IgD-negative memory B cell (primary cell): ENCODE data around the gene ATAD3A. TPM values are rescaled to one million over a fixed set of nuclear protein-coding genes. Genes with fewer than 3 reads are reported as not detected.
"Not testable (repeated sequence)": the region's sequence is repeated elsewhere in the genome, so short reads cannot be mapped to it uniquely, and the experiment has no call there.

Experiments used
- H3K27ac Mint-ChIP-seq, 3 donors: one replicate each; pipeline ENCODE4 v1.8.0; 2020 to 2022; ENCODE audit warnings: mild to moderate bottlenecking in 3 of 3, mixed read lengths in 3 of 3, moderate library complexity in 1 of 3
- H3K27me3 Mint-ChIP-seq: one replicate; pipeline ENCODE4 v1.8.0; 2021; ENCODE audit warnings: mixed read lengths
- H3K36me3 Mint-ChIP-seq: one replicate; pipeline ENCODE4 v1.8.0; 2020; ENCODE audit warnings: mild to moderate bottlenecking, mixed read lengths
- H3K4me1 Mint-ChIP-seq, 3 donors: one replicate each; pipeline ENCODE4 v1.8.0; 2020 to 2022; ENCODE audit warnings: mixed read lengths in 3 of 3, mild to moderate bottlenecking in 1 of 3
- H3K4me3 Mint-ChIP-seq, 4 donors: one replicate each; pipeline ENCODE4 v1.8.0; 2020 to 2022; ENCODE audit warnings: mild to moderate bottlenecking in 4 of 4, mixed read lengths in 4 of 4, moderate library complexity in 3 of 4
- H3K9me3 Mint-ChIP-seq, 3 donors: one replicate each; pipeline ENCODE4 v1.8.0; 2020 to 2021; ENCODE audit warnings: mixed read lengths in 3 of 3, mild to moderate bottlenecking in 1 of 3
- polyA plus RNA-seq: library from polyadenylated mRNA; unstranded; fragments of 300-500 nt; fragmentation: Illumina TruSeq; gene quantifications from one replicate; pipeline ENCODE4 v1.2.3, GENCODE V29; 2021

ATAD3A gene
- 12.8 TPM for polyA plus RNA-seq

GRCh38 chr1:1511533-1512285 is at the start of gene ATAD3A:
Gene ATAD3A, plus strand, starts transcription at chr1:1512162. Its CDS starts 107 bp downstream, at chr1:1512269.
- H3K36me3 Mint-ChIP-seq = no peaks in the 10 kb centered on the region
- H3K27ac Mint-ChIP-seq = peak within 1 kb of the TSS; percentile 85 to 97 (median 97)
- H3K4me3 Mint-ChIP-seq = peak within 1 kb of the TSS; percentile 87 to 96 (median 94)
- H3K9me3 Mint-ChIP-seq = no peaks in the 10 kb centered on the region
- H3K27me3 Mint-ChIP-seq = no peaks in the 10 kb centered on the region
- peaks cover 6 to 9% (median 8%) of the 10 kb centered on the region in 3 donors for H3K4me1 Mint-ChIP-seq

- peak overlapping the region; percentile 31 to 92 (median 71) for H3K27ac Mint-ChIP-seq
- H3K4me3 Mint-ChIP-seq = peak overlapping the region; percentile 61 to 91 (median 83)
Measured at GRCh38 chr1:1462318-1462966, 49.5 kb upstream of the ATAD3A start.

GRCh38 chr1:1463312-1463711 is 48.6 kb upstream of the ATAD3A start:
- Mint-ChIP-seq H3K27ac (peak overlapping the region in 1 of 3 donors; percentile 71), H3K9me3 (no peaks in the 10 kb centered on the region), H3K4me1 (no peaks in the 10 kb centered on the region), H3K4me3 (no peak overlapping the region), H3K27me3 (peaks cover 4% of the 10 kb centered on the region), H3K36me3 (no peaks in the 10 kb centered on the region)

More at GRCh38 chr1:1462318-1462966, 49.5 kb upstream of the ATAD3A start:
- no peaks in the 10 kb centered on the region for H3K36me3 Mint-ChIP-seq
- H3K4me1 Mint-ChIP-seq = no peaks in the 10 kb centered on the region
- H3K27me3 Mint-ChIP-seq = peaks cover 4% of the 10 kb centered on the region
- no peaks in the 10 kb centered on the region for H3K9me3 Mint-ChIP-seq

- not testable (repeated sequence) for H3K9me3 Mint-ChIP-seq, H3K27me3 Mint-ChIP-seq, H3K27ac Mint-ChIP-seq, H3K4me3 Mint-ChIP-seq, H3K36me3 Mint-ChIP-seq
- H3K4me1 Mint-ChIP-seq = peaks cover 6 to 15% (median 13%) of the 10 kb centered on the region in 3 donors
Measured at GRCh38 chr1:1468196-1468985, 43.6 kb upstream of the ATAD3A start.

- H3K27ac Mint-ChIP-seq = peak overlapping the region; percentile 78 to 94 (median 92)
- H3K4me3 Mint-ChIP-seq = peak overlapping the region; percentile 87 to 96 (median 92)
- peaks cover 4% of the 10 kb centered on the region for H3K27me3 Mint-ChIP-seq
- H3K36me3 Mint-ChIP-seq = no peaks in the 10 kb centered on the region
- peaks cover 6 to 15% (median 13%) of the 10 kb centered on the region in 3 donors for H3K4me1 Mint-ChIP-seq
- H3K9me3 Mint-ChIP-seq = no peaks in the 10 kb centered on the region
Measured at GRCh38 chr1:1470626-1471388, 41.2 kb upstream of the ATAD3A start.

- Mint-ChIP-seq H3K27ac (peak within 1 kb of the TSS; percentile 78 to 94 (median 92)), H3K4me1 (peaks cover 6 to 15% (median 13%) of the 10 kb centered on the region in 3 donors), H3K27me3 (peaks cover 3% of the 10 kb centered on the region), H3K36me3 (no peaks in the 10 kb centered on the region), H3K9me3 (no peaks in the 10 kb centered on the region), H3K4me3 (peak within 1 kb of the TSS; percentile 87 to 96 (median 92))
Measured at GRCh38 chr1:1471389-1472052, 40.4 kb upstream of the ATAD3A start, which contains the start of gene ATAD3B. Gene ATAD3B, plus strand, starts transcription at chr1:1471765. Its CDS starts 120 bp downstream, at chr1:1471885.

- H3K4me3 Mint-ChIP-seq = peak overlapping the region; percentile 69 to 94 (median 88)
- H3K27ac Mint-ChIP-seq = peak overlapping the region; percentile 16 to 78 (median 73)
- not testable (repeated sequence) for H3K36me3 Mint-ChIP-seq, H3K9me3 Mint-ChIP-seq, H3K27me3 Mint-ChIP-seq
- H3K4me1 Mint-ChIP-seq = peaks cover 6 to 15% (median 13%) of the 10 kb centered on the region in 3 donors
Measured at GRCh38 chr1:1472053-1472876, 39.7 kb upstream of the ATAD3A start.

- H3K4me3 Mint-ChIP-seq, H3K27ac Mint-ChIP-seq: not testable (repeated sequence)
Measured at GRCh38 chr1:1476011-1476410, 36.0 kb upstream of the ATAD3A start.

GRCh38 chr1:1477206-1477605 is 34.8 kb upstream of the ATAD3A start:
- H3K4me3 Mint-ChIP-seq = peak overlapping the region in 1 of 4 donors; percentile 65
- peaks cover 5% of the 10 kb centered on the region for H3K36me3 Mint-ChIP-seq
- H3K4me1 Mint-ChIP-seq = peaks cover 0 to 7% (median 5%) of the 10 kb centered on the region in 3 donors
- H3K27me3 Mint-ChIP-seq = no peaks in the 10 kb centered on the region
- no peaks in the 10 kb centered on the region for H3K9me3 Mint-ChIP-seq
- H3K27ac Mint-ChIP-seq = no peak overlapping the region

More at GRCh38 chr1:1476011-1476410, 36.0 kb upstream of the ATAD3A start:
- H3K27me3 Mint-ChIP-seq, H3K36me3 Mint-ChIP-seq, H3K4me1 Mint-ChIP-seq, H3K9me3 Mint-ChIP-seq: not testable (repeated sequence)

GRCh38 chr1:1479547-1480487 is 32.1 kb upstream of the ATAD3A start:
- Mint-ChIP-seq H3K9me3 (no peaks in the 10 kb centered on the region), H3K27me3 (no peaks in the 10 kb centered on the region), H3K27ac (peak overlapping the region in 1 of 3 donors; percentile 92), H3K4me1 (peaks cover 0 to 1% (median 0%) of the 10 kb centered on the region in 3 donors), H3K4me3 (peak overlapping the region in 1 of 4 donors; percentile 17), H3K36me3 (peaks cover 6% of the 10 kb centered on the region)

GRCh38 chr1:1480488-1480867 is 31.5 kb upstream of the ATAD3A start:
- not testable (repeated sequence) for H3K36me3 Mint-ChIP-seq, H3K4me1 Mint-ChIP-seq, H3K27me3 Mint-ChIP-seq, H3K9me3 Mint-ChIP-seq, H3K27ac Mint-ChIP-seq
- H3K4me3 Mint-ChIP-seq = peak overlapping the region in 1 of 4 donors; percentile 17

GRCh38 chr1:1481811-1482210 is 30.2 kb upstream of the ATAD3A start:
- H3K4me1 Mint-ChIP-seq, H3K36me3 Mint-ChIP-seq, H3K27ac Mint-ChIP-seq, H3K27me3 Mint-ChIP-seq, H3K4me3 Mint-ChIP-seq, H3K9me3 Mint-ChIP-seq: not testable (repeated sequence)
